Skin of body (tissue), 2 donors: ENCODE results near the gene RNF112. TPM values are rescaled to one million over a fixed set of nuclear protein-coding genes. Genes with fewer than 3 reads are reported as not detected.

Experiments
- DNase-seq: peaks from one replicate; lab custom pipeline; 2025; lab: John Stamatoyannopoulos, UW
- total RNA-seq: library from RNA; depleted of rRNA; stranded (reverse); fragments of >200 nt; gene quantifications from one replicate; pipeline ENCODE4 v1.2.3, GENCODE V29; 2014

RNF112 gene
- total RNA-seq, 1 donor from 2014 or later = 3.7 TPM

DNA sequence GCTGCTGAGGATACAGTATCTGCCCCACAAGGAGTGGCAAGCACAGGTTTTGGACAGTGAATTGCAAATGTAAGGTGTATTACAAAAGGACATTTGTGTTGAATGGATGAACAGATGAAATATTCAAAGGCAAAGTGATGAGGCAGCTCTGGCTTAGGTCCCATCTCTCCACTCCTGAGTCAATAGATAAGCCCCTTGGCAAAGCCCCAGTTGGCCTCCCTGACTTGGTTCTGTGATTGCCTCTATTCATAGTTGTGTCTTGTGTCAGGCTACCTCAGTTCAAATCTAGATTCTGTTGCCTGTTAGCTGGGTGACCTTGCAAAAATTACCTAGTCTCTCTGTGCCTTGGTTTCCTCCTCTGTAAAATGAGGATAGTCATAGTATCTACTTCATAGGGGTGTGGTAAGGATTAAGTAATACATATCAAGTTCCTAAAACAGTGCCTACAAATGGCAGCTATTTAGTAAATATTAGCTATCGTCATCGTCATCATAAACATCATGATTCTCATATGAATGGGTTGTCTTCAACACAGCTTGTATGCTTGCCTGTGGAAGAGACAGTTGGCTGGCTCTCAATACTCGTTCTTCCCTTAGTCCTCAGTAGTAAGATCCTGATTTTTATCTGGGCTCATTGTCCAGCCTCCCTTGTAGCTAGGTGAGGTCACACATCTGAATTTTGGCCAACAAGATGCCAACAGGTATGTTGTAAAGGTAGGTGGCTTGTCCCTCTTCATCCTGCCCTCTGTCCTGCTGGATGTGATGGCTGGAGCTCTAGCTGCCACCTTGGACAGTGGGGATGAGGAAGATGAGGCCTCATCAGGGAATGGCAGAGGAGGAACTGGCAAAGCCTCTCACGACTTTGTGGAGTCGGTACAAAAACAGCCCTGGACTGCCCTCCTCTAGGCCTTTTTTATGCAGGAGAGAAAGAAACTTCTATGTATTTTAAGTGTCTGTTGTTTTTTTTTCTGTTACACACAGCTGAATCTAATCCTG, 21.9 kb upstream of the RNF112 start:
- DNase-seq = peak; percentile 62

DNA sequence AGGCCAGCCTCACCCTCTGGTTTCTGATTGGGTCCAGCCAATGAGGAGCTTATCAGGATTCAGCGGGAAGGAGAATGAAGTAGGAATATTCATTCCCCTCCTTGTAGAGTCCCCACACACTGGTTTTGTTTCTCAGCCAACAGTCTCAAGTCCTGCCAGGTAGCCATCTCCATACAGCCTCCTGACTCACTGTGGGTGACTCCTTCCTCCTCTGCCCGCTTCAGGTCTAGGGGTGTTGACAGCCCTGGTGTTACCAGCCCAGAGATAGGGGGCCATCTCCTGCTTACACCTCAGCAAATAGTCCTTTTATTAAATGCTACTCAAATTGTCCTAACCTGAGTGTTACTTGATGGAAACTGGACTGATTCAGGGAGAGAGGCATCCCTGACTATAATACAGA, 20.1 kb upstream of the RNF112 start:
- DNase-seq = no peak

DNA sequence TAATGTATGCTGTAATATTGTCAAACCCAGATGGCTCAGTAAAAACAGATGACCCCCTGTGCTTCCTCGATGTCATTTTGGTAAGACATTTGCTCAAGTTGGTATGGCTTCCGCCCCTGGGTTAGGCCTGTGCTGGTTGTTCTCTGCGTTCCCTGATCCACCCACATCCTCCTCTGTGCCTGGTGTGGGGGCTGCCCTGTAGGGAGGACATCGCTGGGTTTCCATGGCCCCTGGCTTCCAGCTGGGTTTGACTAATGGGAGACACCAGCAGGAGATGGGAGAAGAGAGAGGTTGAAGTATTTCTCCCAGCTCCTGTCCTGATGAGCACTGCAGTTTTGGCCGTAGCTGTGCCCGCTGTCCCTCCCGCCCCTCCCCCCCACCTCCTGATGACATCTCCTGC, 19.6 kb upstream of the RNF112 start:
- DNase-seq = no peak

DNA sequence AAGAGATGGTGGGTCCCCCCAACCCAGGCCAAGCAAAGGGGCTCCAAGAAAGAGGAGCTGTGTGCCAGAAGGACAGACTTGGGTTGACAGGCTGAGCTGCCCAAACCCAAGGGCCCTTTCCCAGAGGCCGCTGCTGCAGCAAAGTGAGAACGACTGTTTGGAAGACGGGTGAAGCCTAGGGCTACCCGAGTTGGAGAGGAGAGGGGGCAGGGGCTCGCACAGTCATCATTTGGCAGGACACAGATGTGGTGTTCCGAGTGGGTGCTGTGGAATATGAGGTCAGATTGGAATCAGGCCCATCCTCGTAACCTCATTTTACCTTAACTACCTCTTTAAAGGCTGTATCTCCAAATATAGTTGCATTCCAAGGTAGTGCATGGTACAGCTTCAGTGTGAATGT, 18.7 kb upstream of the RNF112 start:
- no peak for DNase-seq

DNA sequence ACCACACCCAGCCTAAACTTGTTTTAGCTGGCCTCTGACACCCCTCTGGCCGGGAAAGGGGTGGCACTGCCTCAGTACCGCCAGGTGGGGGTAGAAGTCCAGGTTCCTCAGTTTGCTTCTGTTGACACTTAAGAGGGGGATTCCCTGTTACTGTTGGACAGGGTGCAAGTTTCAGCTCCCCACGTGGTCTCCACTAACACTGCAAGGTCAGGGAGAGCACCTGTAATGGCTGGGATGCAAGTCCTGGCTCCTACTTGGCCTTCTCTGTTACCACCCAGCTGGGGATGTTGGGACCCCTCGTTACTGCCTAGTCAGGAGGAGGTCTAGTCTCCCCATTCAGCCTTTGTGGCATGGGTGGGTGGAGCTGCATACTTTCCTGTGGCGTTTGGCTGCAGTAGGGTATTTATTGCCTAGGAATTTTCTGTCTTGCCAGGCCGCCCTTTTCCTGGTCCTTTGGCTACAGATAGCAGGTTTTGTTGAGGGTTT, 13.4 kb upstream of the RNF112 start:
- DNase-seq = no peak

DNA sequence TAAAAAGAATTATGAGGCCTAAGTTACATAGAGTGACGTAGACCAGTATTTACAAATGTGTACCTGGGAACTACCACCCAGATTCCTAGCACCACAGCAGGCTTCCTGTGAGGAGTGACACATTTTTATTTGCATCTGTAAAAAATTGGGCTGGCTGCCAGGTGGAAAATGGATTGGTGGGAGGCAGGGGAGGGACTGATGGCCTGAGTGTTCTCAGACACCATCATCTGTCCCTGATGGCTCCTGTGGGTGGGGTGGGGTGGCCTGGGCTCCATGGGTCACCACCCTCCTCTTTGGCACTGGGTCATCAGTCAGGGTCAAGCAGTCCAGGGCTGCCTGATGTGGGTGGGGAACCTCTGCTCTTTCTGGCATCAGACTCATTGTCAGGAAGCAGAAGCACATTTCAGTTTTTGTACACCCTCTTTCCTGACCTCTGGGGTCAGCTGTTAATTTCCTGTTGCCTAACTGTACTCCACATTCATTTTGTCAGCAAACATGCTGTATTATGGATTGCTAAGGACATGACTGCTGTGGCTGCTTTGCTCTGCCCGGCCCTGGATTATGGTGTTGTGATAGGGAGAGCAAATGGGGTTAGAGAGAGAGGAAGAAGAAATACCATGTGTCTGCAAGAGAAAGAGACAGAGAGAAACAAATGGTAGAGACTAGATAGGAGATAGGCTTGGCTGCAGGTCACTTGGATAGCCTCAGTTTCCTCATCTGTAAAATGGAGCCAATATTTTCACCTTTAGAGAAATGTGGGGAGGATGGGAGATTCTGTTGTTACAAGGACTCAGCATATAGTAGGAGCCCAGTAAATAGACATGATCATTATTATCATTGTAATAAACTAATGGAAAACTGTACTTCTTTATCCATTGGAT, 12.5 kb upstream of the RNF112 start:
- no peak for DNase-seq

DNA sequence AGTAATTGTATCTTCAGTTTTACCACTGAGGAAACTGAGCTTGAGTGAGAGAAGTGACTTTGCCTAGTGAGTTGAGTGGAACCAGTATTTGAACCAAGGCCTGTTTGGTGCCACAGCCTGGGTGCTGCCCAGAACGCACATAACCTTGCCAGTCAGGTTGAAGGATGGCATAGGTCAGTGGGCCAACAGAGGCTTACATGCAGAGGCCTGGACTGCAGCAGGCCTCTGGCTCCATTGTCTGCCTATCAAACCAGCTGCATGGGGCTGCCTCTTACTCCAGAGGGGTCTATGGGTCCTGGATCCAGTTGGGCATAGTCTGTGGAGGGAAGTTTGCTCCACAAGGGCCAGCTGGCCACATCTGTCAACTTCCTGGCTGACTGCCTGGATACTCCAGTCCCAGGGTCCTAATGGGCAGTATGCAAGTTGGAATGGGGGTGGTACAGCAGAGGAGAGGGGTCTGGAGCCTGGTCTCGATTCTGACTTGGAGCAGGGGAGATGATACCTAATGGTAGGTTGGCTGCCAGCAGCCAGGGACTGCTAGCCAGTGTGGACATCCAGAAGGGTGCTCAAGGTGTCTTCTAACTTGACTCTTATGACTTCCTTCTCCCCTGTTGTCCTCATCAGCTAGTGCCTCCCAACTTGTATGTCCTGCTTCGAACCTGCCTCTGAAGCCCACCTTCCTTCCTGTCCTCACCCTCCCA, 11.1 kb upstream of the RNF112 start:
- DNase-seq = no peak

DNA sequence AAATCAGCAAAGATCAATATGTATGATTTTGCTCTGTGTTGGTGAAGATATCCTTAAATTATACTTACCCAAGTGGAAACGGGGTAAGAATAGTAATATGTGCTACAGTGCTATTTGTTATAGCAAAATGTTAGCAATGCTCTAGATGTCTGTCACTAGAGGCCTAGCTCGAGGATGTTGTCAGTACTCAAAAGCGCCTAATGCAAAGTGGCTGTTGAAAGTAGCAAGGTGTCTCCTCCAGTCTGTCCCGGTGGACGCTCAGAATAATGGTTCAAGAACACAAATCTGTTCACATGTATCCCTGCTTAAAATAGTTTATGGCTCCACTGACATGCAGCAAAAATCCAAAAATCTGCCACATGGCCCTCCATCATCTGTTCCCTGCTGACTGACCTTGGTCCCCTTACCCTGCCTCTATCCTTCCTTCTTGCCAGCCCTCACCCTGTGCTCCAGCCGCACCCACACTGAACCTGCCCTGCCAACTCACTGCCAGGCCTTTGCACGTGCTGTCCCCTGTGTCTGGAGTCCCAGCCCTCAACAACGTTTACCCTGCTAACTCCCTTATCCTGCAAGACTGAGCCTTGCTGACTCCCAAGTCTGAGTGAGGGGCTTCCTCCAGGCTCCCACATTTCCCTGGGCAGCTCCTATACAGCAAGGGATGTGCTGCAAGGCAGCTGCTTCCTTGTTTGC, 9.6 kb upstream of the RNF112 start:
- no peak for DNase-seq

DNA sequence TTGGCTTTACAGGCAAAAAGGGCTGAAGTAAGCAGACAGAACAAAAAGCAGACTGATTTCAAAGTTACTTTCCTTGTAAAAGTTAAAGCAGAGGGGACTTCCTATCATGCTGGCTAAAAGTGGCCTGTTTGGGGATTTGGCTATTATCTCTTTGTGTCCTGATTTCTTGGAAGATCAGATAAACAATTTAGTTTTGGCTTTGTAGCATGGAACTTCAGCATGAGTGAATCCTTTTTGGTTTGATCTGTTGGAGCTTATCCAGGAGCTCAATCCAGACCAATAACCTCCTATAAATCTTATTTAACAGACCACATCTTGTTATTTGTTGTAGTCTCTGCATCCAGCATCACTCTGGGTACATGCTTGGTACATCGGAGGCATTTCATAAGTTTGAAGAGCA, 8.9 kb upstream of the RNF112 start:
- DNase-seq = no peak

DNA sequence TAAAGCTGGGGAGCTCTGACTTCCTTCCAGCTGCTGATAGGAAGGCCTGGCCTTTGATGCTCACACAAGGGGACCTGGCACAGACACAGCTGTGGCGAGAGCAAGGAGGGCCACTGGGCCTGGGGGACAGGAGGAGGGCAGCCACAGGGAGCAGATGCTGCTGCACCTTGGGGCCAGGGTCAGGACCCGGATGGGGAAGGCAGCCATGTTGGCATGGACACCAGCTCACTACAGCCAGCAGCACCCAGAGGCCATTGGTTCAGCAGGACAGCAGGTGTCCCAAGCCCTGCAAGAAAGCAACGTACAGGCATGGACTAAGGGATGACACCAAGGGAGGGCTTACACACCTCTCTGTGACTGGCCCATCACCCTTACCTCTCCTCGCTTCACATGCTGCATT, 8.0 kb upstream of the RNF112 start:
- DNase-seq = no peak

DNA sequence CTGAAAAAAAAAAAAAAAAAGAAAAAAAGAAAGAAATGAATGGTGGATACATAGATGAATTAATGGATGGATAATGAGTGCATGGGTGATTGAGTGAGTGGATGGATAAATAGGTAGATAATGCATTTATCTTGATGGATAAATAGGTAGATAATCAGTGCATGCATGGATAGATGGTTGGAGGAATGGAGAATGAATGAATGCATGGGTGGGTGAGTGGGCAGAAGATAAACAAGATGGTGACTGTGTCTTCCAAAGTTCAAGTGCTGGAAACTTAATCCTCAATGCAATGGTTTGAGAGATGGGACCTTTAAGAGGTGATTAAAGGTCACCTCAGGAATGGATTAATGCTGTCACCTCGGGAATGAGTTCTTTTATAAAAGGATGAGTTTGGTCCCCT, 6.8 kb upstream of the RNF112 start:
- no peak for DNase-seq

DNA sequence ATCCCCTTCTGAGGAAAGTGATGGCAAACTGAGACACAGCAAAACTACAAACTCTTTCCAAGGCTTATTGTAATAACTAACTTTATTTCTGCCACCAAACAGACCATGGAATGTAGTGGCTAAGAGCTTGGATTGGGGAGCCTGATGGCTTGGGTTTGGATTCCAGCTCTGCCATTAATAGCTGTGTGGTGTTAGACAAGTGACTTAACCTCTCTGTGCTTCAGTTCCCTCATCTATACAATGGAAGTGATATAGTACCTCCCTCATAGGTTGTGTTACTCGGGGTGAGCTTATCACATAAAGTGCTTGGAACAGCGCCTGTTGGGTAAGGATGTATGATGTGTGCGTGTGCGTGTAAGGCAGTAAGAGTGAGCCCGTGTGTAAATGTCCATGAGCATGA, 5.9 kb upstream of the RNF112 start:
- DNase-seq = no peak

DNA sequence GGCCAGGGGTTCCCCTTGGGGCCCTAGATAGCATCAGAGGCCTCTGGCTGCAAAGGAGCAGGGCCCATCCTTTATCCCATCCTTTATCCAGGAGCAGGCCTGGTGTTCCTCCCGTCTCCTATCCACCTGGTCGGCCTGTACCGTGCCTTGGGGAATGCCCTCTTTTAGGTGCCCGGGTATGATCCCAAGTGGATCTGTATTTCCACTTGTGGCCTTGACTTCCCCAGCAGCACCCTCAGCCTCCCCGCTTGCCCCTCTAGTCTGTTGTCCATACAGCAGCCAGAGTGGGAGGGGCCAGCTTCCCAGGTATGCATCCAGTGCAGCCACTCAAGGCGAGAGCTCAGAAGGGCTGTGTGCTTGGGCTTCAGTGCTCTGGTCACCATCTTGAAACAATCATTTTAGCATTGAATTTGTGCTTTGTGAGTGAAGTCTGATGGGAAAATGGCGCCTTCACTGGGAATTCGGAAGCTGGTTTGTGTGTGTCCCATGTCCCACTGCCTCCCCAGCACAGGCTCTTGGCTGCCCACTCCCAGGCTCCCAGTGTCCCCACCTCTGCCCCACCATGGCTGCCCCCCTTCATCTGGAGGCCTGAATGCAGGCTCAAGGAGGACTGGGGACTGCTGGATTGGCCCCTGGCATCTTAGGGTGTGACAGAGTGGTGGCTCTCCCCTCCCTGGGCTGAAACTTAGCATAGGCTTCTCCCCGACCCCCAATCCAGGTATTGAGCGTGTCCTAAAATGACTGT, 3.3 kb upstream of the RNF112 start:
- DNase-seq = no peak

DNA sequence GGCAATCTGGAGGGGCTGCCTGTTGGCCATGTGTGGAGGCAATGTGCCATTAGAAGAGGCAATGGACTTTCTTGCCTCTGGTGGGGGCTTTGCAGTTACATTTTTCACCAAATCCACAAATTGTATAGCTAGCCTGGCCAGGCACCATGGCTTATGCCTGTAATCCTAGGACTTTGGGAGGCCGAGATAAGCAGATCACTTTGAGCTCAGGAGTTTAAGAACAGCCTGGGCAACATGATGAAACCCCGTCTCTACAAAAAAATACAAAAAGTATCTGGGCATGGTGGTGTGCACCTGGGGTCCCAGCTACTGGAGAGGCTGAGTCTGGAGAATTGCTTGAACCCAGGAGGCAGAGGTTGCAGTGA, 2.7 kb upstream of the RNF112 start:
- no peak for DNase-seq

DNA sequence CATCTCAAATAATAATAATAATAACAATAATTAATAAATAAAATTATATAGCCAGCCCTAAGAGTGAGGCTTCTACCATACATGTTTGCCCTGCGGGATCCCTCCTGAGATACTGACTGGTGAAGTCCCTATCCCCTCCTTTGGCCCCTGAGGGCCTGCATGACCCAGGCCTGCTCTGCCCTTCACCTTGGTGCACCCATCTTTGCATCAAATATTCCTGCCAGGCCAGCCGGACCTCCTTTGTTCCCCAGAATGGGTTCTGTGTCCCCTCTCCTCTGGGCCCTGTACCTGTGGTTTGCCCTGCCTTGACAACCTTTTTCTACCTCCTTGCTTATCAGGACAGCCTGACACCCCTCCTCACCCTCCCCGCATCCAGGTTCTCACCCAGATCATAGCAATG, 2.0 kb upstream of the RNF112 start:
- no peak for DNase-seq

DNA sequence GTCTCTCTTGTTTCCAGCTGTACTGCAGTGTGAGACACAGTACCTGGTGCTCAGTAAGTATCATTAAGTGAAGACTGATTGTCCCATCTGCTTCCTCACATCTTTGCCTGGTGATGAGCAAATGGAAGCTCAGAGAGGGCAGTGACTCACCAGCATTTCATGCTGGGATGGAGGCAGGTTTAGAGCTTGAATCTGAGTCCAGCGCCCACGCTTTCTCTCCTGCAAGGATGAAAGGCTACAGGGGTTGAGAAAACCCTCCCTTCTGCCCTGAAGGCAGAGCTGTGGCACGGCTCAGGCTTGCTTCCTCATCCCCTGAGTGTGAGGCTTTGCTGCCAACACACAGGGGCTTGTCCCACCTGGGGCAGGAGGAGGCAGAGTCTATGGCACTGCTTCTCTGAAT, 1.5 kb upstream of the RNF112 start:
- no peak for DNase-seq

DNA sequence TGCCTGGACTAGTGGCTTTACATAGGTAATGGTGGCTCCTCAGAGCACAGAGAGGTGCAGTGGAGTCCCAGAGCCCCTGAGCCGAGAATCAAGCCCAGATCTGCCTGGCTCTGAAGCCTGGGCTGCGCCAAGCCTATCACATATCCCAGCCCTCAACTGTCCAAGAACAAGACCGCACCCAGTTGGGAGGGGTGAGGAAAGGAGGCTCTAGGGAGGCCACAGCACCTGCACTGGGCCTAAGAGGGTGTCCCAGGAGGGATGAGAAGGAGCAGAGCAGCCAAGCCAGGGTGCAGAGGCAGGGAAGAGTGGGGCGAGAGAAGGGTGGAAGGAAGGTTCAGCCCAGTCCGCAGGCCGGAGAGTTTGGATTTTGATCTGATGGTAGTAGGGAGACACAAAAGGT, 941 bp upstream of the RNF112 start:
- DNase-seq = no peak

DNA sequence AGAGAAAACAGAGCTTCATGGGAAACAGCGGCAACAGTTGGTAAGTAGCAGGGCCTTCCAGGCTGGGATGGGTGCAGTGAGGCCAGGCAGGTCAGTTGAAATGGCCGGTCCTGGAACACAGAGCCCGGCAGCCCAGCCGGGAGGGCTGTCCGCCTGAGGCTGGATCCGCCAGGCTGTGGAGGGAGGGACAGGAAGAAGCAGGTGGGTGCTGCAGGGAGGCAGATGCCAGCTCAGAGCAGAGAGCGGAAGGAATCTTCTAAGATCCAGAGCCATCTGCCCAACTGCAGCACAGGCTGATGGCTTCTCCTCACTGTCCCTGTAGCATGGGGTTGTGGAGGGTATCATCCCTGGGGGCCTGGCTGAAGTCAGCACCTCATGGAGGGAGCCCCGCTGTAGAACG, 599 bp downstream of the RNF112 start:
- DNase-seq = no peak

DNA sequence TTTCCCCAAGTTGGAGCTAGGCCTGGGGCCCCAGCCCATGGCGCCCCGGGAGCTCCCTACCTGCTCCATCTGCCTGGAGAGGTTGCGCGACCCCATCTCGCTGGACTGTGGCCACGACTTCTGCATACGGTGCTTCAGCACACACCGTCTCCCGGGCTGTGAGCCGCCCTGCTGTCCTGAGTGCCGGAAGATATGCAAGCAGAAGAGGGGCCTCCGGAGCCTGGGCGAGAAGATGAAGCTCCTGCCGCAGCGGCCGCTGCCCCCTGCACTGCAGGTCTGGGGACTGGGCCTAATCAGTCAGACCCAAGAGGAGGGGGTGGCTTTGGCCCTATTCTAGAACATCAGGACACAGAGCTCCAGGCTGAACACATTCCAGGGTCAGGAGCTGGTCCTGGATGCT, 1.5 kb downstream of the RNF112 start:
- no peak for DNase-seq

DNA sequence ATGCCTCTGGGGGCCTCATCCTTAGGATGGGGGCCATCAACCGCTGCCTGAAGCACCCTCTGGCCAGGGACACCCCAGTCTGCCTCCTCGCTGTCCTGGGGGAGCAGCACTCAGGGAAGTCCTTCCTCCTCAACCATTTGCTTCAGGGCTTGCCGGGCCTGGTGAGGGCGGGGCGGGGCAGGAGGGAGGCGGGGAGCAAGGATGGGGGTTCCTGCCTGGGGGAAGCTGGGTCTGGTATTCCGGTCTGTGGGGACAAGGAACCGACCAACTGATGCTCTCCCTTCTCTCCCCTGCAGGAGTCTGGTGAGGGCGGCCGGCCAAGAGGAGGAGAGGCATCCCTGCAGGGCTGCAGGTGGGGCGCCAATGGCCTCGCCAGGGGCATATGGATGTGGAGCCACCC, 2.0 kb downstream of the RNF112 start:
- DNase-seq = no peak
